ENCODE measurements around the gene PRAME.
"Not testable (repeated sequence)": the region's sequence is repeated elsewhere in the genome, so short reads cannot be mapped to it uniquely, and the experiment has no call there.

Gene PRAME

GRCh38 chr22:22558972-22559603 is at the start of gene PRAME:
TSS of gene PRAME (minus strand) at chr22:22559265. CDS start at chr22:22556832, 2,433 bp downstream.
- peak; percentile 26 to 75 for DNase-seq

GRCh38 chr22:22608022-22608421 is 49.0 kb upstream of the PRAME start:
- DNase-seq = not testable (repeated sequence)

GRCh38 chr22:22605074-22605404 is 46.0 kb upstream of the PRAME start:
- no peak for DNase-seq

GRCh38 chr22:22604326-22605073 is 45.4 kb upstream of the PRAME start:
- no peak for DNase-seq

GRCh38 chr22:22603470-22603947 is 44.4 kb upstream of the PRAME start:
- DNase-seq = no peak

- DNase-seq = no peak
Measured at GRCh38 chr22:22600531-22601261, 41.6 kb upstream of the PRAME start.

GRCh38 chr22:22599248-22599647 is 40.2 kb upstream of the PRAME start:
- no peak for DNase-seq

- DNase-seq = no peak
Measured at GRCh38 chr22:22598144-22598543, 39.1 kb upstream of the PRAME start.

- no peak for DNase-seq
Measured at GRCh38 chr22:22595001-22595835, 36.2 kb upstream of the PRAME start.

- DNase-seq = peak; percentile 23 to 50
Measured at GRCh38 chr22:22593964-22594656, 35.0 kb upstream of the PRAME start.

GRCh38 chr22:22593250-22593649 is 34.2 kb upstream of the PRAME start:
- no peak for DNase-seq

GRCh38 chr22:22591348-22592299 is 32.6 kb upstream of the PRAME start:
- DNase-seq = no peak

GRCh38 chr22:22590136-22590891 is 31.2 kb upstream of the PRAME start:
- DNase-seq = no peak

- DNase-seq = no peak
Measured at GRCh38 chr22:22588485-22589164, 29.6 kb upstream of the PRAME start.

GRCh38 chr22:22587577-22588188 is 28.6 kb upstream of the PRAME start:
- no peak for DNase-seq

GRCh38 chr22:22584722-22585121 is 25.7 kb upstream of the PRAME start:
- DNase-seq = no peak

- no peak for DNase-seq
Measured at GRCh38 chr22:22583030-22583429, 24.0 kb upstream of the PRAME start.

- not testable (repeated sequence) for DNase-seq
Measured at GRCh38 chr22:22581524-22581923, 22.5 kb upstream of the PRAME start.

All from NCI-H446 (cell line).